ENCODE data around the gene TTC32. TPM values are rescaled to one million over a fixed set of nuclear protein-coding genes. Genes with fewer than 3 reads are reported as not detected.

TTC32 gene
- total RNA-seq, 1 experiment from 2014 or later, result 9.9 TPM

DNA sequence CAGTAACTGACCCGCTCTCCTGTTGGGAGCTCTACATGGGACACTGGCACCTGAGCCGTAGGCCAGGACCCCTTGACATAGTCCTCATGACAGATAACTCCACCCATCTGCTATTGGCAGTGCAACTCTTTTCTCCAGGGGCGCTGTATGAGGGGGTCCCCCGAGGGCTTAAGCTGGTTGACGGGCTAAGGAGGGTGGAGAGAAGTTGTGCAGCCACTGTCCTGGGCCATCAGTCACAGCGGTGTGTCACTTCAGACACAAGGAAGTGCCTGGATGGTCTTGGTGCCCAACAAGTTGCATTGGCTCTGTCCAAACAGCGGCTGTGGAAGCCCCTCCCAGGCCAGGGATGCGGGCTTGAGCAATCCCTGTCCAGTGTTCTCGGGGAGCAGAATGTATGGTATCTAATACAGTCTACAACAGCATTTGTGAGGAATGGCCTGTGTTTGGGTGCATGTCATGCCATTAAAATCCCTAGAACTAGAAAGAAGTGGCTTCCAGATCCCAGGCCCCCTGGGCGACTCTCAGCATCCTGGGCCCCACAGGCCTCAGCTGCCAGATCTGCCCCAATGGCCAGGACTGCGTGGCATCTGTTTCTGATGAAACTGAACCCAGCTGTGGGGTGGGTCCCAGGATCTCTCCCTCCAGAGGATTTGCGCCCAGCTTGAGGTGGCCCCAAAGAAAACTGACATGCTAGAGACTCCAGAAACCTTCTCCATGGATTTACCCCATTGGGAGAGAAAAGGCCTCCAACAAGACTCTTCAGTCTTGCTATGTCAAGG is 23.3 kb downstream of the TTC32 start:
- Mint-ChIP-seq H3K27me3 (ENCODE audit: low read depth) (peaks cover 2% of the 10 kb centered on the region), H3K27ac (no peak overlapping the region), H3K4me3 (no peak overlapping the region), H3K36me3 (no peaks in the 10 kb centered on the region), H3K9me3 (no peaks in the 10 kb centered on the region), H3K4me1 (no peaks in the 10 kb centered on the region)
- no peak for DNase-seq (ENCODE audit: low spot score)
- TF ChIP-seq, protein P1, sequence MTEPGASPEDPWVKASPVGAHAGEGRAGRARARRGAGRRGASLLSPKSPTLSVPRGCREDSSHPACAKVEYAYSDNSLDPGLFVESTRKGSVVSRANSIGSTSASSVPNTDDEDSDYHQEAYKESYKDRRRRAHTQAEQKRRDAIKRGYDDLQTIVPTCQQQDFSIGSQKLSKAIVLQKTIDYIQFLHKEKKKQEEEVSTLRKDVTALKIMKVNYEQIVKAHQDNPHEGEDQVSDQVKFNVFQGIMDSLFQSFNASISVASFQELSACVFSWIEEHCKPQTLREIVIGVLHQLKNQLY (CRISPR knock-in tag; IDR thresholded peaks at IDR 0.05), result no peak
- TF ChIP-seq ZNF263 (CRISPR knock-in tag; IDR thresholded peaks at IDR 0.05; ENCODE audit: low read depth) (no peak), NR3C1 (CRISPR knock-in tag; conservative IDR thresholded peaks at IDR 0.05; ENCODE audit: low read depth) (no peak), ZNF317 (CRISPR knock-in tag; IDR thresholded peaks at IDR 0.05; ENCODE audit: borderline replicate concordance, low read depth) (no peak), FOXJ3 (CRISPR knock-in tag; IDR thresholded peaks at IDR 0.05; ENCODE audit: borderline replicate concordance) (no peak), ZNF232 (CRISPR knock-in tag; IDR thresholded peaks at IDR 0.05) (no peak), FOXP1 (CRISPR knock-in tag; IDR thresholded peaks at IDR 0.05; ENCODE audit: borderline replicate concordance) (no peak), NR2C2 (CRISPR knock-in tag; IDR thresholded peaks at IDR 0.05) (no peak)
- TF ChIP-seq, protein P2, sequence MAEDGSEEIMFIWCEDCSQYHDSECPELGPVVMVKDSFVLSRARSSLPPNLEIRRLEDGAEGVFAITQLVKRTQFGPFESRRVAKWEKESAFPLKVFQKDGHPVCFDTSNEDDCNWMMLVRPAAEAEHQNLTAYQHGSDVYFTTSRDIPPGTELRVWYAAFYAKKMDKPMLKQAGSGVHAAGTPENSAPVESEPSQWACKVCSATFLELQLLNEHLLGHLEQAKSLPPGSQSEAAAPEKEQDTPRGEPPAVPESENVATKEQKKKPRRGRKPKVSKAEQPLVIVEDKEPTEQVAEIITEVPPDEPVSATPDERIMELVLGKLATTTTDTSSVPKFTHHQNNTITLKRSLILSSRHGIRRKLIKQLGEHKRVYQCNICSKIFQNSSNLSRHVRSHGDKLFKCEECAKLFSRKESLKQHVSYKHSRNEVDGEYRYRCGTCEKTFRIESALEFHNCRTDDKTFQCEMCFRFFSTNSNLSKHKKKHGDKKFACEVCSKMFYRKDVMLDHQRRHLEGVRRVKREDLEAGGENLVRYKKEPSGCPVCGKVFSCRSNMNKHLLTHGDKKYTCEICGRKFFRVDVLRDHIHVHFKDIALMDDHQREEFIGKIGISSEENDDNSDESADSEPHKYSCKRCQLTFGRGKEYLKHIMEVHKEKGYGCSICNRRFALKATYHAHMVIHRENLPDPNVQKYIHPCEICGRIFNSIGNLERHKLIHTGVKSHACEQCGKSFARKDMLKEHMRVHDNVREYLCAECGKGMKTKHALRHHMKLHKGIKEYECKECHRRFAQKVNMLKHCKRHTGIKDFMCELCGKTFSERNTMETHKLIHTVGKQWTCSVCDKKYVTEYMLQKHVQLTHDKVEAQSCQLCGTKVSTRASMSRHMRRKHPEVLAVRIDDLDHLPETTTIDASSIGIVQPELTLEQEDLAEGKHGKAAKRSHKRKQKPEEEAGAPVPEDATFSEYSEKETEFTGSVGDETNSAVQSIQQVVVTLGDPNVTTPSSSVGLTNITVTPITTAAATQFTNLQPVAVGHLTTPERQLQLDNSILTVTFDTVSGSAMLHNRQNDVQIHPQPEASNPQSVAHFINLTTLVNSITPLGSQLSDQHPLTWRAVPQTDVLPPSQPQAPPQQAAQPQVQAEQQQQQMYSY (CRISPR knock-in tag; IDR thresholded peaks at IDR 0.05), result no peak
- TF ChIP-seq, protein P3, sequence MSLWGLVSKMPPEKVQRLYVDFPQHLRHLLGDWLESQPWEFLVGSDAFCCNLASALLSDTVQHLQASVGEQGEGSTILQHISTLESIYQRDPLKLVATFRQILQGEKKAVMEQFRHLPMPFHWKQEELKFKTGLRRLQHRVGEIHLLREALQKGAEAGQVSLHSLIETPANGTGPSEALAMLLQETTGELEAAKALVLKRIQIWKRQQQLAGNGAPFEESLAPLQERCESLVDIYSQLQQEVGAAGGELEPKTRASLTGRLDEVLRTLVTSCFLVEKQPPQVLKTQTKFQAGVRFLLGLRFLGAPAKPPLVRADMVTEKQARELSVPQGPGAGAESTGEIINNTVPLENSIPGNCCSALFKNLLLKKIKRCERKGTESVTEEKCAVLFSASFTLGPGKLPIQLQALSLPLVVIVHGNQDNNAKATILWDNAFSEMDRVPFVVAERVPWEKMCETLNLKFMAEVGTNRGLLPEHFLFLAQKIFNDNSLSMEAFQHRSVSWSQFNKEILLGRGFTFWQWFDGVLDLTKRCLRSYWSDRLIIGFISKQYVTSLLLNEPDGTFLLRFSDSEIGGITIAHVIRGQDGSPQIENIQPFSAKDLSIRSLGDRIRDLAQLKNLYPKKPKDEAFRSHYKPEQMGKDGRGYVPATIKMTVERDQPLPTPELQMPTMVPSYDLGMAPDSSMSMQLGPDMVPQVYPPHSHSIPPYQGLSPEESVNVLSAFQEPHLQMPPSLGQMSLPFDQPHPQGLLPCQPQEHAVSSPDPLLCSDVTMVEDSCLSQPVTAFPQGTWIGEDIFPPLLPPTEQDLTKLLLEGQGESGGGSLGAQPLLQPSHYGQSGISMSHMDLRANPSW (CRISPR knock-in tag; conservative IDR thresholded peaks at IDR 0.05; ENCODE audit: low read depth), result no peak
- POLR2A ChIA-PET, result no interaction called here
- no peak for ATAC-seq
- CTCF ChIA-PET, result no interaction called here

DNA sequence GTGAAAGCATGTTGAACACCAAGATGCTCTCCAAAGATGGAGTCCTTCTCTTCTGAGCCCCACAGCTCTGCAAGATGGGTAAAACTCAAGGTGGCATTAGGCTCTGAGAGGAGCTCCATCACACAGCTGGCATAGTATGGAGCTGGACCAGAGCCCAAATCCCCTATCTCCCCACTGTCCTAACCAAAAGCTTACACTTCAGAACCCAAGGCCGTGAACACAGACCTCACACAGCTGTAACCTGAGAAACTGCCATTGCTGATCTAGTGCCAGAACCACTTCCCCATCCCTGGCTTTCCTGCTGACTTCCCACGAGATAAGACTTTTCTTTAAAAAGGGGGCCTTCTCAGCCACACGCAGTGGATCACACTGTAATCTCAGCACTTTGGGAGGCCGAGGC is 25.0 kb downstream of the TTC32 start:
- Mint-ChIP-seq H3K4me3 (no peak overlapping the region), H3K4me1 (no peaks in the 10 kb centered on the region), H3K27me3 (ENCODE audit: low read depth) (no peaks in the 10 kb centered on the region; the same call in none of the 2 replicates), H3K9me3 (no peaks in the 10 kb centered on the region), H3K36me3 (no peaks in the 10 kb centered on the region), H3K27ac (no peak overlapping the region)
- ChIA-PET POLR2A (no interaction called here), CTCF (no interaction called here)
- no peak for DNase-seq (ENCODE audit: low spot score)
- no peak for ATAC-seq
- TF ChIP-seq, protein P4, sequence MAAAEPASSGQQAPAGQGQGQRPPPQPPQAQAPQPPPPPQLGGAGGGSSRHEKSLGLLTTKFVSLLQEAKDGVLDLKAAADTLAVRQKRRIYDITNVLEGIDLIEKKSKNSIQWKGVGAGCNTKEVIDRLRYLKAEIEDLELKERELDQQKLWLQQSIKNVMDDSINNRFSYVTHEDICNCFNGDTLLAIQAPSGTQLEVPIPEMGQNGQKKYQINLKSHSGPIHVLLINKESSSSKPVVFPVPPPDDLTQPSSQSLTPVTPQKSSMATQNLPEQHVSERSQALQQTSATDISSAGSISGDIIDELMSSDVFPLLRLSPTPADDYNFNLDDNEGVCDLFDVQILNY (CRISPR knock-in tag; IDR thresholded peaks at IDR 0.05), result no peak
- TF ChIP-seq, protein P5, sequence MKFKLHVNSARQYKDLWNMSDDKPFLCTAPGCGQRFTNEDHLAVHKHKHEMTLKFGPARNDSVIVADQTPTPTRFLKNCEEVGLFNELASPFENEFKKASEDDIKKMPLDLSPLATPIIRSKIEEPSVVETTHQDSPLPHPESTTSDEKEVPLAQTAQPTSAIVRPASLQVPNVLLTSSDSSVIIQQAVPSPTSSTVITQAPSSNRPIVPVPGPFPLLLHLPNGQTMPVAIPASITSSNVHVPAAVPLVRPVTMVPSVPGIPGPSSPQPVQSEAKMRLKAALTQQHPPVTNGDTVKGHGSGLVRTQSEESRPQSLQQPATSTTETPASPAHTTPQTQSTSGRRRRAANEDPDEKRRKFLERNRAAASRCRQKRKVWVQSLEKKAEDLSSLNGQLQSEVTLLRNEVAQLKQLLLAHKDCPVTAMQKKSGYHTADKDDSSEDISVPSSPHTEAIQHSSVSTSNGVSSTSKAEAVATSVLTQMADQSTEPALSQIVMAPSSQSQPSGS (CRISPR knock-in tag; IDR thresholded peaks at IDR 0.05; ENCODE audit: borderline replicate concordance, low read depth), result no peak
- TF ChIP-seq, protein P6, sequence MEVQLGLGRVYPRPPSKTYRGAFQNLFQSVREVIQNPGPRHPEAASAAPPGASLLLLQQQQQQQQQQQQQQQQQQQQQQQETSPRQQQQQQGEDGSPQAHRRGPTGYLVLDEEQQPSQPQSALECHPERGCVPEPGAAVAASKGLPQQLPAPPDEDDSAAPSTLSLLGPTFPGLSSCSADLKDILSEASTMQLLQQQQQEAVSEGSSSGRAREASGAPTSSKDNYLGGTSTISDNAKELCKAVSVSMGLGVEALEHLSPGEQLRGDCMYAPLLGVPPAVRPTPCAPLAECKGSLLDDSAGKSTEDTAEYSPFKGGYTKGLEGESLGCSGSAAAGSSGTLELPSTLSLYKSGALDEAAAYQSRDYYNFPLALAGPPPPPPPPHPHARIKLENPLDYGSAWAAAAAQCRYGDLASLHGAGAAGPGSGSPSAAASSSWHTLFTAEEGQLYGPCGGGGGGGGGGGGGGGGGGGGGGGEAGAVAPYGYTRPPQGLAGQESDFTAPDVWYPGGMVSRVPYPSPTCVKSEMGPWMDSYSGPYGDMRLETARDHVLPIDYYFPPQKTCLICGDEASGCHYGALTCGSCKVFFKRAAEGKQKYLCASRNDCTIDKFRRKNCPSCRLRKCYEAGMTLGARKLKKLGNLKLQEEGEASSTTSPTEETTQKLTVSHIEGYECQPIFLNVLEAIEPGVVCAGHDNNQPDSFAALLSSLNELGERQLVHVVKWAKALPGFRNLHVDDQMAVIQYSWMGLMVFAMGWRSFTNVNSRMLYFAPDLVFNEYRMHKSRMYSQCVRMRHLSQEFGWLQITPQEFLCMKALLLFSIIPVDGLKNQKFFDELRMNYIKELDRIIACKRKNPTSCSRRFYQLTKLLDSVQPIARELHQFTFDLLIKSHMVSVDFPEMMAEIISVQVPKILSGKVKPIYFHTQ (CRISPR knock-in tag; IDR thresholded peaks at IDR 0.05), result no peak
- TF ChIP-seq, protein P7, sequence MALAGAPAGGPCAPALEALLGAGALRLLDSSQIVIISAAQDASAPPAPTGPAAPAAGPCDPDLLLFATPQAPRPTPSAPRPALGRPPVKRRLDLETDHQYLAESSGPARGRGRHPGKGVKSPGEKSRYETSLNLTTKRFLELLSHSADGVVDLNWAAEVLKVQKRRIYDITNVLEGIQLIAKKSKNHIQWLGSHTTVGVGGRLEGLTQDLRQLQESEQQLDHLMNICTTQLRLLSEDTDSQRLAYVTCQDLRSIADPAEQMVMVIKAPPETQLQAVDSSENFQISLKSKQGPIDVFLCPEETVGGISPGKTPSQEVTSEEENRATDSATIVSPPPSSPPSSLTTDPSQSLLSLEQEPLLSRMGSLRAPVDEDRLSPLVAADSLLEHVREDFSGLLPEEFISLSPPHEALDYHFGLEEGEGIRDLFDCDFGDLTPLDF (CRISPR knock-in tag; IDR thresholded peaks at IDR 0.05), result no peak
- TF ChIP-seq NFATC4 (CRISPR knock-in tag; IDR thresholded peaks at IDR 0.05) (no peak), JAZF1 (CRISPR knock-in tag; IDR thresholded peaks at IDR 0.05) (no peak)
